Kidney (tissue), 14 donors: Measurements from ENCODE around the gene LTBP1. TPM values are rescaled to one million over a fixed set of nuclear protein-coding genes. Genes with fewer than 3 reads are reported as not detected.

ENCODE experiments used
- DNase-seq, 5 donors: peaks; one replicate each; pipeline ENCODE4 v3.0.0-alpha.2; 2013 to 2020
- FAIRE-seq: peaks from 2 replicates; lab custom pipeline; 2012; peaks lifted over from hg19 to GRCh38; lab: Jason Lieb, UNC
- H3K27ac ChIP-seq, 2 donors: one replicate each; pipeline ENCODE4 v1.7.0; 2013; ENCODE audit warnings: low read depth in 2 of 2, low read length in 2 of 2, inconsistent platforms in 1 of 2
- H3K27me3 ChIP-seq: one replicate; pipeline ENCODE4 v1.7.1; 2013; ENCODE audit warnings: low read length, inconsistent platforms; ENCODE audit not compliant: control insufficient read depth, insufficient read depth
- H3K36me3 ChIP-seq, 3 donors: one replicate each; pipeline versions ENCODE4 v1.7.0 to v1.7.1; 2013; ENCODE audit warnings: low read length in 3 of 3, control low read depth in 1 of 3, inconsistent platforms in 1 of 3; ENCODE audit not compliant: insufficient read depth in 3 of 3, control insufficient read depth in 2 of 3
- H3K4me1 ChIP-seq, 3 donors: one replicate each; pipeline versions ENCODE4 v1.7.0 to v1.7.1; 2013; ENCODE audit warnings: low read length in 3 of 3, inconsistent platforms in 1 of 3, low read depth in 1 of 3; ENCODE audit not compliant: control insufficient read depth in 2 of 3, insufficient read depth in 2 of 3
- H3K4me3 ChIP-seq, 3 donors: one replicate each; pipeline versions ENCODE4 v1.7.0 to v1.8.1; 2013; ENCODE audit warnings: low read length in 3 of 3, control low read depth in 1 of 3, inconsistent platforms in 1 of 3
- H3K9ac ChIP-seq, 3 donors: one replicate each; pipeline versions ENCODE4 v1.7.0 to v1.7.1; 2013; ENCODE audit warnings: low read length in 3 of 3, control low read depth in 1 of 3, inconsistent platforms in 1 of 3
- H3K9me3 ChIP-seq, 3 donors: one replicate each; pipeline versions ENCODE4 v1.7.0 to v1.7.1; 2013; ENCODE audit warnings: low read length in 3 of 3, control low read depth in 1 of 3, inconsistent platforms in 1 of 3; ENCODE audit not compliant: control insufficient read depth in 2 of 3, insufficient read depth in 1 of 3
- CTCF ChIP-seq: IDR thresholded peaks from 3 replicates; pipeline ENCODE4 v1.5.1; 2012; ENCODE audit warnings: mild to moderate bottlenecking, moderate library complexity, borderline replicate concordance; ENCODE audit not compliant: insufficient read depth; ENCODE audit errors: extremely low read depth
- intact Hi-C: fragments of 100-400 bp; cut with DNase I; formaldehyde crosslinking; loops from one replicate; pipeline ENCODE4 v1.11.1; 2022
- polyA plus RNA-seq: library from polyadenylated mRNA; stranded (reverse); fragments of 350-450 nt; fragmentation: Illumina TruSeq; extraction: RNeasy Lipid Tissue Mini Kit (QIAGEN cat#74804); gene quantifications from one replicate; pipeline ENCODE4 v1.2.3, GENCODE V29; 2014; ENCODE audit warnings: low read depth, low replicate concordance; ENCODE audit not compliant: insufficient read depth
- total RNA-seq: library from RNA; stranded (reverse); fragmentation: NEBNext Ultra II Directional; extraction: Animal tissue kit (Norgen Biotek cat#: 25700); gene quantifications from one replicate; pipeline ENCODE4 v1.2.1, GENCODE V29; 2021
- donor health status: control.
- donor health status: control.
- donor health status: control.
- donor health status: control.
- donor health status: control.
- donor health status: DM: yes; HTN: yes; CAD: no.
- donor health status: Normal renal cell carcinoma (clear cell type).

LTBP1 gene
- total and polyA plus RNA-seq, 2 donors from 2014 or later = 9.3 to 39.8 TPM

GRCh38 chr2:33350632-33351031 is 403.9 kb downstream of the LTBP1 start:
- no peak overlapping the region for H3K9ac ChIP-seq
- FAIRE-seq = no peak
- intact Hi-C loops = no loop called here

DNA sequence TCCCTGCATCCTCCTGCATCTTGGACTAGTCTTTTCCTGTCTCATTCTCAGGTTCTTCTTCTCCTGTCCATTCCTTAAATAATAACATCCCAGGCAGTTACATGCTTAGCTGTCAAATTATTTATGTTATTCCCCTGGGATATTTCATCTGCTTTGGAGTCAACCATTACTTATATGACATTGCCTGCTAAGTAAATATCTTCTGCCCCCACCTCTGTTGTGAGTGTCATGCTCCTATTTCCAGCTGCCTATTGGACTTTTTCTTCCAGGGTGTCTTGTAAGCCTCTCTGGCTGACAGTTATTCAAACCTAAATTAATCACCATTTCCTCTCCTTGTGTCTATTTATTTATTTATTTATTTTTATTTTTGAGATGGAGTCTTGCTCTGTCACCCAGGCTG is 405.0 kb downstream of the LTBP1 start:
- TF ChIP-seq CTCF = no peak
- DNase-seq (no peak), FAIRE-seq (no peak)
- Histone ChIP-seq H3K27me3 (no peaks in the 10 kb centered on the region), H3K4me1 (no peaks in the 10 kb centered on the region), H3K9ac (no peak overlapping the region), H3K36me3 (no peaks in the 10 kb centered on the region), H3K27ac (no peak overlapping the region), H3K4me3 (no peak overlapping the region), H3K9me3 (no peaks in the 10 kb centered on the region)
- intact Hi-C loops = no loop called here

More at GRCh38 chr2:33350632-33351031, 403.9 kb downstream of the LTBP1 start:
- H3K4me1 ChIP-seq = no peaks in the 10 kb centered on the region
- no peaks in the 10 kb centered on the region for H3K9me3 ChIP-seq
- H3K36me3 ChIP-seq = no peaks in the 10 kb centered on the region
- H3K4me3 ChIP-seq = no peak overlapping the region
- H3K27me3 ChIP-seq = no peaks in the 10 kb centered on the region
- TF ChIP-seq CTCF = no peak
- H3K27ac ChIP-seq = no peak overlapping the region
- no peak for DNase-seq

DNA sequence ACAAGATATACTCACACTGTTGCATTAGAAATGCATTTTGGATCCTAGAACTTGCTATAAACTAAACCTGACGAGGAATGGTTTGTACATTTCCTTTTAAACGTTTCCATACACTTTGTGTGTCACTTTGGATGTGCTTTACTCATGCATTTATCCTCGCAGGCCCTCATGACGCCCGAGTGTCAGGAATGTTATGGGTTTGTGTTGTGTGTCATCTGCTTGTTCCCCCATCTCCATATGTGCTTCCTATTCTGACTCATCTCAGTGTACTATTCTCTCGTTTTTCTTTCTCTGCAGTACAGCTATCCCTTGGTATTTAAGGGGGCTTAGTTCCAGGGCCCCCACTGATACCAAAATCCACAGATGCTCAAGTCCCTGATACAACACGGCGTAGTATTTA is 408.2 kb downstream of the LTBP1 start:
- TF ChIP-seq CTCF = no peak
- no peaks in the 10 kb centered on the region for H3K36me3 ChIP-seq
- no peak for DNase-seq
- H3K27ac ChIP-seq = no peak overlapping the region
- no peak overlapping the region for H3K9ac ChIP-seq
- H3K4me1 ChIP-seq = no peaks in the 10 kb centered on the region
- H3K4me3 ChIP-seq = no peak overlapping the region
- no peaks in the 10 kb centered on the region for H3K27me3 ChIP-seq
- no peak for FAIRE-seq
- no peaks in the 10 kb centered on the region for H3K9me3 ChIP-seq
- intact Hi-C loops = no loop called here

DNA sequence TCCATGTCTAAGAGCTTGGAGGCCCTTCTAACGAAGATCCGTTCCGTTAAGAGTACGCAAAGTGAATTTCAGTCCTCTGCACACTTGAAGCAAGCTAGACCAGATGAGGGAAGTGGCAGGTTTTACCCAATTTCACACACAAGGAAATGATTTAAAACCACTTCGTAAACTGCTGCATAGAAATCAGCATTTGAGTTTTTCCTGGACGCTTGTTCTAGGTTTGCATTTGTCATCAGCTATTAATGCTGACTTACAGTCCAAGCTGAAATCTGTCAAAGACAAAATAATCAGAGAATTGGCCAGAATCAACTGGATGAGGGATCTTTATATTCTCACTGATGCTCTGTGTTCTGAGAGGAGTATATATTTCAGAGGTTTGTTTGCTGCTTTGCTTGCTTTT is 412.1 kb downstream of the LTBP1 start:
- intact Hi-C loops = no loop called here
- FAIRE-seq (no peak), DNase-seq (no peak)
- H3K27me3 ChIP-seq = no peaks in the 10 kb centered on the region
- no peak for TF ChIP-seq CTCF
- H3K27ac ChIP-seq = no peak overlapping the region
- H3K9ac ChIP-seq = no peak overlapping the region
- H3K9me3 ChIP-seq = no peaks in the 10 kb centered on the region
- no peak overlapping the region for H3K4me3 ChIP-seq
- H3K4me1 ChIP-seq = no peaks in the 10 kb centered on the region
- H3K36me3 ChIP-seq = no peaks in the 10 kb centered on the region
